Ishikawa (cell line): ENCODE results near the gene ATG7.

Experiments
- CEBPB ChIP-seq: IDR thresholded peaks from 2 replicates; pipeline ENCODE4 v1.6.1; 2012
- CREB1 ChIP-seq: IDR thresholded peaks from 2 replicates; pipeline ENCODE4 v1.6.1; 2012; ENCODE audit warnings: low read depth
- EGR1 ChIP-seq: IDR thresholded peaks from 2 replicates; pipeline ENCODE4 v1.6.1; 2012
- EP300 ChIP-seq: IDR thresholded peaks from 2 replicates; pipeline ENCODE4 v1.6.1; 2012; ENCODE audit warnings: borderline replicate concordance
- NFIC ChIP-seq: IDR thresholded peaks from 2 replicates; pipeline ENCODE4 v1.6.1; 2012
- RAD21 ChIP-seq: IDR thresholded peaks from 2 replicates; pipeline ENCODE4 v1.6.1; 2012; ENCODE audit warnings: low read depth
- REST ChIP-seq: IDR thresholded peaks from 2 replicates; pipeline ENCODE4 v1.6.1; 2012; ENCODE audit warnings: low read depth, mild to moderate bottlenecking
- TAF1 ChIP-seq: IDR thresholded peaks from 2 replicates; pipeline ENCODE4 v1.6.1; 2012; ENCODE audit warnings: low read depth, mild to moderate bottlenecking
- USF1 ChIP-seq: IDR thresholded peaks from 2 replicates; pipeline ENCODE4 v1.6.1; 2012
- YY1 ChIP-seq: IDR thresholded peaks from 2 replicates; pipeline ENCODE4 v1.6.1; 2012; ENCODE audit warnings: low read depth
- ZBTB7A ChIP-seq: IDR thresholded peaks from 2 replicates; pipeline ENCODE4 v1.6.1; 2012; ENCODE audit warnings: low read depth
- TF ChIP-seq, protein P1 (sequence below): IDR thresholded peaks from 2 replicates; pipeline ENCODE4 v1.6.1; 2012

GRCh38 chr3:11423868-11424267 is 151.7 kb downstream of the ATG7 start:
- TF ChIP-seq RAD21 (no peak), CEBPB (no peak), TAF1 (no peak), YY1 (no peak), REST (no peak), NFIC (no peak), CREB1 (no peak), EP300 (no peak), ZBTB7A (no peak), USF1 (no peak), EGR1 (no peak)
- TF ChIP-seq, protein P1, sequence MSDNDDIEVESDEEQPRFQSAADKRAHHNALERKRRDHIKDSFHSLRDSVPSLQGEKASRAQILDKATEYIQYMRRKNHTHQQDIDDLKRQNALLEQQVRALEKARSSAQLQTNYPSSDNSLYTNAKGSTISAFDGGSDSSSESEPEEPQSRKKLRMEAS = no peak
